OCI-LY3 (cell line): Measurements from ENCODE around the gene PACS2.

Source experiments
- EZH2phosphoT487 ChIP-seq: fragments of 200-600 bp; shearing (Covaris generic); IDR thresholded peaks from 2 replicates; pipeline ENCODE4 v1.6.1; 2018; ENCODE audit warnings: antibody characterized with exemption, mixed run types, low read depth
- TF ChIP-seq, protein P1 (sequence below): fragments of 200-600, 300-600 bp; sonication (generic); IDR thresholded peaks from 2 replicates; pipeline ENCODE4 v1.5.1; 2014; ENCODE audit warnings: antibody characterized with exemption, low read length, low read depth

DNA sequence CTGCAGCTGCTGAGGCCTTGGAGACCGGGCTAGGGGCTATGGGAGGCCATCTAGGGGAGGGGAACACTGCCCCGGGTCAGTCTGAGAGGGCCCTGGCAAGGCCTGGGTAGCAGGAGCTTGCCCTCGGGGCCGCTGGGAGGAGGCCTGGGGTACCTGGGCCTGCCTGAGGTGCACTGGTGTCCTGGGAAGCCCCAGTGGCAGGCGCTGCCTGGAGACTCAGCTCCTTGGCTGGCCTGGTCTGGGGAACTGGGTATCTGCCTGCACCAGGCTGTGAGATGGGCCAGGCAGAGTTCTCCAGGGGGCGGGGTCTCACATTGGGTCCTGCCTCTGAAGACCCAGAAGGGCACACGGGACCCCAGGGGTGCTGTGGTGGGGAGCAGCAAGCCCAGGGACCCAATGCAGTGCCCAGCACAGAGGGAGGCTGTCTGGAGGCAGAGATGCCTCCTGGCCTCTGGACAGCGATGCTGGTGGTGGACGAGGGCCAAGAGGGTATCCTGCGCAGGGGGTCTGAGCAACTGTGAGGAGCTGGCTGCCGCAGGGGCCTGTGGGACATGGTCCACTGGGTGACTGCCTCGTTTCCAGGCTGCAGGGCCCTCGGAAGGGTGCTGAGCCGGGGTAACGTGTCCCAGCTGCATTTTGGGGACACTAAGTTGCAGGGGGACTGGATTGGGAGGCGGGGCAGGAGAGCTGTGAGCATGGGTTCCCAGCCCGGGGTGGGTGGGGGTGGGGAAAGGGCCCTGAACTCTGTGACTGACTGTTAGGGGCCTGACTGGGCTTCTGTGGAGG, 97.6 kb downstream of the PACS2 start:
- TF ChIP-seq, protein P1, sequence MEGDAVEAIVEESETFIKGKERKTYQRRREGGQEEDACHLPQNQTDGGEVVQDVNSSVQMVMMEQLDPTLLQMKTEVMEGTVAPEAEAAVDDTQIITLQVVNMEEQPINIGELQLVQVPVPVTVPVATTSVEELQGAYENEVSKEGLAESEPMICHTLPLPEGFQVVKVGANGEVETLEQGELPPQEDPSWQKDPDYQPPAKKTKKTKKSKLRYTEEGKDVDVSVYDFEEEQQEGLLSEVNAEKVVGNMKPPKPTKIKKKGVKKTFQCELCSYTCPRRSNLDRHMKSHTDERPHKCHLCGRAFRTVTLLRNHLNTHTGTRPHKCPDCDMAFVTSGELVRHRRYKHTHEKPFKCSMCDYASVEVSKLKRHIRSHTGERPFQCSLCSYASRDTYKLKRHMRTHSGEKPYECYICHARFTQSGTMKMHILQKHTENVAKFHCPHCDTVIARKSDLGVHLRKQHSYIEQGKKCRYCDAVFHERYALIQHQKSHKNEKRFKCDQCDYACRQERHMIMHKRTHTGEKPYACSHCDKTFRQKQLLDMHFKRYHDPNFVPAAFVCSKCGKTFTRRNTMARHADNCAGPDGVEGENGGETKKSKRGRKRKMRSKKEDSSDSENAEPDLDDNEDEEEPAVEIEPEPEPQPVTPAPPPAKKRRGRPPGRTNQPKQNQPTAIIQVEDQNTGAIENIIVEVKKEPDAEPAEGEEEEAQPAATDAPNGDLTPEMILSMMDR = no peak
- no peak for TF ChIP-seq EZH2phosphoT487
